Neural cell (in vitro differentiated cells): ENCODE results near the gene RNF144A. TPM values are rescaled to one million over a fixed set of nuclear protein-coding genes. Genes with fewer than 3 reads are reported as not detected.

Source experiments
- H2AFZ ChIP-seq: fragments of 200-600, 300-800 bp; sonication (generic), shearing (Covaris generic); 2 replicates; pipeline ENCODE4 v1.6.0; 2014; ENCODE audit warnings: low read depth, mild to moderate bottlenecking, antibody characterized with exemption, low read length, moderate library complexity
- H3F3A ChIP-seq: fragments of 200-600 bp; shearing (Covaris generic); 2 replicates; pipeline ENCODE4 v1.6.1; 2016; ENCODE audit warnings: mild to moderate bottlenecking, moderate library complexity, mixed read lengths, antibody characterized with exemption, low read length; ENCODE audit not compliant: insufficient read depth, poor library complexity, severe bottlenecking
- H3K27ac ChIP-seq: fragments of 200-600, 300-800 bp; sonication (generic), shearing (Covaris generic); 2 replicates; pipeline ENCODE4 v1.5.1; 2014; ENCODE audit warnings: mild to moderate bottlenecking, low read length, moderate library complexity
- H3K27me3 ChIP-seq: fragments of 300-800, 200-600 bp; sonication (generic), shearing (Covaris generic); 2 replicates; pipeline ENCODE4 v1.6.0; 2014; ENCODE audit warnings: mild to moderate bottlenecking, low read depth, low read length, moderate library complexity; ENCODE audit not compliant: insufficient read depth
- H3K36me3 ChIP-seq: fragments of 300-800, 200-600 bp; sonication (generic), shearing (Covaris generic); 2 replicates; pipeline ENCODE4 v1.5.1; 2014; ENCODE audit warnings: mild to moderate bottlenecking, antibody characterized with exemption, low read length, moderate library complexity; ENCODE audit not compliant: insufficient read depth
- H3K4me2 ChIP-seq: fragments of 300-800, 200-600 bp; sonication (generic), shearing (Covaris generic); 2 replicates; pipeline ENCODE4 v1.6.0; 2014; ENCODE audit warnings: mild to moderate bottlenecking, low read length
- H3K4me3 ChIP-seq: fragments of 300-800, 200-600 bp; sonication (generic), shearing (Covaris generic); 2 replicates; pipeline ENCODE4 v1.5.1; 2014; ENCODE audit warnings: mild to moderate bottlenecking, low read length, moderate library complexity
- H3K79me2 ChIP-seq: fragments of 200-600 bp; shearing (Covaris generic); replicated peaks from 2 replicates; pipeline ENCODE4 v1.6.0; 2014; ENCODE audit warnings: mild to moderate bottlenecking, low read length, moderate library complexity; ENCODE audit not compliant: insufficient read depth
- H3K9ac ChIP-seq: fragments of 300-800, 200-600 bp; sonication (generic), shearing (Covaris generic); 2 replicates; pipeline ENCODE4 v1.6.1; 2016; ENCODE audit warnings: mild to moderate bottlenecking, low read length, mixed read lengths
- H3K9me2 ChIP-seq: fragments of 200-600 bp; shearing (Covaris generic); 2 replicates; pipeline ENCODE4 v1.6.1; 2016; ENCODE audit warnings: mild to moderate bottlenecking, low read length, mixed read lengths; ENCODE audit not compliant: insufficient read depth
- H3K9me3 ChIP-seq: fragments of 200-600, 300-800 bp; sonication (generic), shearing (Covaris generic); 2 replicates; pipeline ENCODE4 v1.6.1; 2016; ENCODE audit warnings: mild to moderate bottlenecking, mixed run types, low read length, moderate library complexity, mixed read lengths
- H4K20me1 ChIP-seq: fragments of 200-600 bp; shearing (Covaris generic); 2 replicates; pipeline ENCODE4 v1.6.1; 2016; ENCODE audit warnings: mild to moderate bottlenecking, mixed run types; ENCODE audit not compliant: insufficient read depth
- CTCF ChIP-seq: fragments of 450-650 bp; IDR thresholded peaks from 2 replicates; pipeline ENCODE4 v1.5.1; 2014; ENCODE audit warnings: antibody characterized with exemption, mild to moderate bottlenecking, moderate library complexity; ENCODE audit not compliant: poor library complexity, severe bottlenecking
- EP300 ChIP-seq: fragments of 450-650 bp; conservative IDR thresholded peaks from 2 replicates; pipeline ENCODE4 v1.6.1; 2014; ENCODE audit warnings: antibody characterized with exemption, mild to moderate bottlenecking, moderate library complexity; ENCODE audit not compliant: poor library complexity, severe bottlenecking
- EZH2 ChIP-seq: fragments of 200-600, 300-800 bp; shearing (Covaris generic), sonication (generic); IDR thresholded peaks from 2 replicates; pipeline ENCODE4 v1.6.1; 2014; ENCODE audit warnings: antibody characterized with exemption, low read length, borderline replicate concordance, mild to moderate bottlenecking; ENCODE audit not compliant: insufficient read depth, poor library complexity, severe bottlenecking
- MXI1 ChIP-seq: fragments of 450-650 bp; conservative IDR thresholded peaks from 2 replicates; pipeline ENCODE4 v1.6.1; 2014; ENCODE audit warnings: antibody characterized with exemption, mild to moderate bottlenecking; ENCODE audit not compliant: poor library complexity, severe bottlenecking
- POLR2AphosphoS5 ChIP-seq: IDR thresholded peaks from 2 replicates; pipeline ENCODE4 v1.6.1; 2012
- RAD21 ChIP-seq: fragments of 450-650 bp; conservative IDR thresholded peaks from 2 replicates; pipeline ENCODE4 v1.6.1; 2014; ENCODE audit warnings: antibody characterized with exemption, mild to moderate bottlenecking, moderate library complexity
- REST ChIP-seq: IDR thresholded peaks from 2 replicates; pipeline ENCODE4 v1.6.1; 2012; ENCODE audit warnings: borderline replicate concordance
- SMC3 ChIP-seq: fragments of 450-650 bp; conservative IDR thresholded peaks from 2 replicates; pipeline ENCODE4 v1.6.1; 2014; ENCODE audit warnings: antibody characterized with exemption, mild to moderate bottlenecking, moderate library complexity; ENCODE audit not compliant: poor library complexity
- TAF1 ChIP-seq: IDR thresholded peaks from 2 replicates; pipeline ENCODE4 v1.6.1; 2012; ENCODE audit warnings: low read depth
- polyA plus RNA-seq: library from polyadenylated mRNA; depleted of rRNA; stranded (reverse); fragments of >200 nt; gene quantifications from 2 replicates; pipeline ENCODE4 v1.2.3, GENCODE V29; 2014

Gene RNF144A
- polyA plus RNA-seq, 1 donor from 2014 or later = 26.9 TPM

- no peak overlapping the region for H3K9ac ChIP-seq
- no peak overlapping the region for H3K4me3 ChIP-seq
- no peaks in the 10 kb centered on the region for H3F3A ChIP-seq
- H3K4me2 ChIP-seq = no peak overlapping the region
- no peak overlapping the region for H3K27ac ChIP-seq
- H3K27me3 ChIP-seq = no peaks in the 10 kb centered on the region
- no peaks in the 10 kb centered on the region for H3K79me2 ChIP-seq
- no peaks in the 10 kb centered on the region for H3K9me3 ChIP-seq
- H3K9me2 ChIP-seq = no peaks in the 10 kb centered on the region
- no peak overlapping the region for H2AFZ ChIP-seq
- H3K36me3 ChIP-seq = no peaks in the 10 kb centered on the region
- no peak for TF ChIP-seq EZH2
- no peak for TF ChIP-seq MXI1
- no peak for TF ChIP-seq CTCF
- no peak for TF ChIP-seq REST
- no peak for TF ChIP-seq SMC3
- no peak for TF ChIP-seq TAF1
- TF ChIP-seq RAD21 = no peak
- no peak for TF ChIP-seq POLR2AphosphoS5
- TF ChIP-seq EP300 = no peak
- H4K20me1 ChIP-seq = no peaks in the 10 kb centered on the region
Observed at GRCh38 chr2:7070483-7070882, 153.3 kb downstream of the RNF144A start.

- H3K27ac ChIP-seq = no peak overlapping the region
- no peak overlapping the region for H2AFZ ChIP-seq
- H4K20me1 ChIP-seq = no peaks in the 10 kb centered on the region
- TF ChIP-seq REST = no peak
- TF ChIP-seq TAF1 = no peak
- no peak for TF ChIP-seq RAD21
- TF ChIP-seq EP300 = no peak
- TF ChIP-seq MXI1 = no peak
- no peak for TF ChIP-seq SMC3
- no peak for TF ChIP-seq EZH2
- TF ChIP-seq CTCF = no peak
- no peak for TF ChIP-seq POLR2AphosphoS5
- H3K27me3 ChIP-seq = no peaks in the 10 kb centered on the region
- no peak overlapping the region for H3K4me3 ChIP-seq
- H3K36me3 ChIP-seq = no peaks in the 10 kb centered on the region
- H3K9me2 ChIP-seq = no peaks in the 10 kb centered on the region
- no peak overlapping the region for H3K4me2 ChIP-seq
- H3K9me3 ChIP-seq = no peaks in the 10 kb centered on the region
- H3K9ac ChIP-seq = no peak overlapping the region
- H3F3A ChIP-seq = no peaks in the 10 kb centered on the region
- no peaks in the 10 kb centered on the region for H3K79me2 ChIP-seq
Observed at GRCh38 chr2:7071154-7071553, 153.9 kb downstream of the RNF144A start.
